Lower lobe of right lung (tissue), 2 donors: Measurements from ENCODE around the gene CEP95. TPM values are rescaled to one million over a fixed set of nuclear protein-coding genes. Genes with fewer than 3 reads are reported as not detected.
"Not testable (repeated sequence)": the region's sequence is repeated elsewhere in the genome, so short reads cannot be mapped to it uniquely, and the experiment has no call there.

ENCODE experiments used
- ATAC-seq, 2 donors: fragments of 200-7000 bp; cut with Tn5 transposase; one replicate each; pipeline ENCODE4 v1.9.1; 2020 to 2022; ENCODE audit warnings: mild to moderate bottlenecking in 2 of 2, moderate library complexity in 2 of 2
- DNase-seq: peaks from one replicate; pipeline ENCODE4 v3.0.0-alpha.2; 2020
- H3K27ac ChIP-seq: fragments of 200-600 bp; one replicate; pipeline ENCODE4 v1.8.0; 2022
- H3K27me3 ChIP-seq: fragments of 200-600 bp; one replicate; pipeline ENCODE4 v1.8.0; 2022; ENCODE audit warnings: low read depth
- H3K36me3 ChIP-seq: fragments of 200-600 bp; one replicate; pipeline ENCODE4 v1.8.0; 2022; ENCODE audit warnings: mild to moderate bottlenecking
- H3K4me1 ChIP-seq: fragments of 200-600 bp; one replicate; pipeline ENCODE4 v1.8.0; 2022
- H3K4me3 ChIP-seq: fragments of 200-600 bp; one replicate; pipeline ENCODE4 v1.8.0; 2022; ENCODE audit warnings: mild to moderate bottlenecking
- H3K9me3 ChIP-seq: fragments of 200-600 bp; one replicate; pipeline ENCODE4 v1.8.0; 2022
- intact Hi-C: fragments of 100-400 bp; cut with DNase I; formaldehyde crosslinking; loops from one replicate; pipeline ENCODE4 v1.11.0; 2022
- total RNA-seq: library from RNA; stranded (reverse); fragmentation: NEBNext Ultra II Directional; extraction: Animal tissue kit (Norgen Biotek cat#: 25700); gene quantifications from one replicate; pipeline ENCODE4 v1.2.1, GENCODE V29; 2021
- TF ChIP-seq, protein P1 (sequence below): fragments of 200-600 bp; IDR thresholded peaks from one replicate; pipeline ENCODE4 v1.8.0; 2022; ENCODE audit warnings: antibody characterized with exemption, mild to moderate bottlenecking
- donor health status: DM: no; HTN: yes; CAD: no; lungs with severe emphysema.

Gene CEP95
- total RNA-seq, 1 donor from 2014 or later = 34.2 TPM

GRCh38 chr17:64575431-64575830 lies 68.7 kb downstream of the CEP95 start:
- Histone ChIP-seq H3K9me3 (no peaks in the 10 kb centered on the region), H3K36me3 (peaks cover 69% of the 10 kb centered on the region), H3K4me1 (peaks cover 14% of the 10 kb centered on the region), H3K27me3 (no peaks in the 10 kb centered on the region), H3K27ac (no peak overlapping the region), H3K4me3 (no peak overlapping the region)
- intact Hi-C loops = no loop called here
- TF ChIP-seq, protein P1, sequence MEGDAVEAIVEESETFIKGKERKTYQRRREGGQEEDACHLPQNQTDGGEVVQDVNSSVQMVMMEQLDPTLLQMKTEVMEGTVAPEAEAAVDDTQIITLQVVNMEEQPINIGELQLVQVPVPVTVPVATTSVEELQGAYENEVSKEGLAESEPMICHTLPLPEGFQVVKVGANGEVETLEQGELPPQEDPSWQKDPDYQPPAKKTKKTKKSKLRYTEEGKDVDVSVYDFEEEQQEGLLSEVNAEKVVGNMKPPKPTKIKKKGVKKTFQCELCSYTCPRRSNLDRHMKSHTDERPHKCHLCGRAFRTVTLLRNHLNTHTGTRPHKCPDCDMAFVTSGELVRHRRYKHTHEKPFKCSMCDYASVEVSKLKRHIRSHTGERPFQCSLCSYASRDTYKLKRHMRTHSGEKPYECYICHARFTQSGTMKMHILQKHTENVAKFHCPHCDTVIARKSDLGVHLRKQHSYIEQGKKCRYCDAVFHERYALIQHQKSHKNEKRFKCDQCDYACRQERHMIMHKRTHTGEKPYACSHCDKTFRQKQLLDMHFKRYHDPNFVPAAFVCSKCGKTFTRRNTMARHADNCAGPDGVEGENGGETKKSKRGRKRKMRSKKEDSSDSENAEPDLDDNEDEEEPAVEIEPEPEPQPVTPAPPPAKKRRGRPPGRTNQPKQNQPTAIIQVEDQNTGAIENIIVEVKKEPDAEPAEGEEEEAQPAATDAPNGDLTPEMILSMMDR = no peak
- DNase-seq (no peak), ATAC-seq (no peak)

DNA sequence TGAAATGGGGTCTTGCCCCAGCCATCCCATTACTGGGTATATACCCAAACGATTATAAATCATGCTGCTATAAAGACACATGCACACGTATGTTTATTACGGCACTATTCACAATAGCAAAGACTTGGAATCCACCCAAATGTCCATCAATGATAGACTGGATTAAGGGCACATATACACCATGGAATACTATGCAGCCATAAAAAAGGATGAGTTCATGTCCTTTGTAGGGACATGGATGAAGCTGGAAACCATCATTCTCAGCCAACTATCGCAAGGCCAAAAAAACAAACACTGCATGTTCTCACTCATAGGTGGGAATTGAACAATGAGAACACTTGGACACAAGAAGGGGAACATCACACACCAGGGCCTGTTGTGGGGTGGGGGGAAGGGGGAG lies 70.2 kb downstream of the CEP95 start:
- H3K4me3 ChIP-seq, H3K4me1 ChIP-seq, ATAC-seq, H3K27ac ChIP-seq, intact Hi-C loops, H3K27me3 ChIP-seq, DNase-seq, H3K9me3 ChIP-seq: not testable (repeated sequence)
- peaks cover 70% of the 10 kb centered on the region for H3K36me3 ChIP-seq

DNA sequence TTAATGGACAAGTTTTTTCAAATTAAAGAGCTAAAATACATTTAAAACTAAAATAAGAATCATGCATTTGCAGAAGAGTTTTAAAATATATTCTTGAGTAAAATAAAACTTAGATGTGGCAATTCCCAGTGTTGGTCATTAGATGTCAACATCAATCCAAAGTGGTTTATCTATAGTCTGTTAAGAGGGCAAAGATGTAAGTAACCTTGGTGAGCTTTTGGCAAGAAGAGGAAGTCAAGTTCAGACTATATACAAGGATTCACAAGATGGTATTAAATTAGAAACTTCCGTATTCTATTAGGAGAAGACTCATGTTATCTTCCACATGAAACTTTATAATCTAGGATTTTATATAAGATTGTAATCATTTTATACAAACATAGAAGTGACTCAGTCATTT lies 73.1 kb downstream of the CEP95 start:
- no peak for DNase-seq
- Histone ChIP-seq H3K36me3 (peaks cover 92% of the 10 kb centered on the region), H3K27ac (no peak overlapping the region), H3K4me3 (no peak overlapping the region), H3K27me3 (no peaks in the 10 kb centered on the region), H3K4me1 (no peaks in the 10 kb centered on the region), H3K9me3 (no peaks in the 10 kb centered on the region)
- intact Hi-C loops = no loop called here
- TF ChIP-seq, protein P1 = no peak
- no peak for ATAC-seq

DNA sequence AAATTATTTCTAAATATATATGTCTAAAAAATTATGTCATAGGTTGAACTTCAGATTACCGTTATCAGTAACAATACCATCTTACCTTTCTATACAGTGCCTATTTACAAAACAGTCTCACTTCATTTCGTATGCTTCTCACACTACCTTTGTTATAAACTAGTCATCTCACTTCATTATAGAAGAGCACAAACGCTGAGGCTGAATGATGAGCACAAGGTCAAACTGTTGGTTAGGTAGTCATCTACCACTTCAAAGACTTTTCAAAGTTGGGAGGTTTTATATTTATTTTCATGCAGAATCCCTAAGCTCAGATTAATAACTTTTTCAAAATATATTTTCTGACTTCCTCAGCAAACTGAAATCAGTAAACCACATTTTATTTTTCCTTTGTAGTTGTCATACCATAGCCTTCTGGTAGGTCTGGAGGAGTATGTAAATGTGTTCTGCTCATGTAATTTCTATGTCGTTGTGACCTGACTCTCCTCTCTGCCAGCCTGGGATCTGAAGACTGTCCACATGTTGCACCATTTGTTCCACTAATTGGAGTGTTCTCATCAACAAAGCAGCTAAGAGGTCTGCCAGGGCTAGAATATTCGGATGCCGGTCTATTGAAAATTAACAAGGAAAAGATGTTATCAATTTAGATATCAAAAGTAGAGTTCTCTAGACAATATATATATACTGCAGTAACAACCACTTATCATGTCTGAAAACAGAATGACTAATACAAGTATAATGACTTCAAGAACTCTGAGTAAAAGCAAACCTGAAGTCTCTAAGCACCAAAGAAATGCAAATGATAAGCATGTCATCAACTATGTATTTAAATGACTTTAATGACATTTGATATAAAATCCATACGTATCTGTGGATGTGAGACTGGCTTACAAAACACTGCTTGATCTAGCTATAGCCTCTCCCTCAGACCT lies 73.9 kb downstream of the CEP95 start:
- no peaks in the 10 kb centered on the region for H3K27me3 ChIP-seq
- ATAC-seq (no peak), DNase-seq (no peak)
- H3K36me3 ChIP-seq = peaks cover 89% of the 10 kb centered on the region
- TF ChIP-seq, protein P1 = no peak
- H3K9me3 ChIP-seq = no peaks in the 10 kb centered on the region
- intact Hi-C loops = no loop called here
- H3K27ac ChIP-seq = no peak overlapping the region
- H3K4me1 ChIP-seq = no peaks in the 10 kb centered on the region
- H3K4me3 ChIP-seq = no peak overlapping the region

GRCh38 chr17:64583038-64583437 lies 76.3 kb downstream of the CEP95 start:
- no peak overlapping the region for H3K27ac ChIP-seq
- H3K36me3 ChIP-seq = peaks cover 85% of the 10 kb centered on the region
- no peak overlapping the region for H3K4me3 ChIP-seq
- no peaks in the 10 kb centered on the region for H3K4me1 ChIP-seq
- no peak for DNase-seq
- TF ChIP-seq, protein P1 = no peak
- no peak for ATAC-seq
- no peaks in the 10 kb centered on the region for H3K27me3 ChIP-seq
- intact Hi-C loops = no loop called here
- H3K9me3 ChIP-seq = no peaks in the 10 kb centered on the region

DNA sequence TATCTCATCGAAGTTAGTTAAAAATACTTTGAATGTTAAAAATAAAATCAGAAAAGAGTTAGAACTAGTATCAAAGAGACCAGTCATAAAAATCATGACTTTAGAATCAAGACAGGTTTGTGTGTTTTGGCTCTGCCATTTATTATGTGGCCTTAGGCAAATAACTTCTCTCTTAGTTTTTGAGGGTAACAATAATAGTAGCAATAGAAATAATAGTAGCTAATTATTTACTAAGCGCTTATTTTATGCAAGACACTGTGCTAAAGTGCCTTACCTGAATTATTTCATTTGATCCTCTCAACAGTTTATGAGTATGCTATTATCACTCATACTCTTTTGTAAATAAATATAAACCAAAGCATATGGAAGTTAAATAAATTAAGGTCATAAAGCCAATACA lies 78.4 kb downstream of the CEP95 start:
- H3K27me3 ChIP-seq = no peaks in the 10 kb centered on the region
- DNase-seq = no peak
- no peak for ATAC-seq
- H3K4me3 ChIP-seq = no peak overlapping the region
- no peaks in the 10 kb centered on the region for H3K4me1 ChIP-seq
- H3K9me3 ChIP-seq = no peaks in the 10 kb centered on the region
- TF ChIP-seq, protein P1 = no peak
- H3K27ac ChIP-seq = no peak overlapping the region
- intact Hi-C loops = no loop called here
- H3K36me3 ChIP-seq = peaks cover 81% of the 10 kb centered on the region
